ENCODE data around the gene EVI2A.

EVI2A gene

DNA sequence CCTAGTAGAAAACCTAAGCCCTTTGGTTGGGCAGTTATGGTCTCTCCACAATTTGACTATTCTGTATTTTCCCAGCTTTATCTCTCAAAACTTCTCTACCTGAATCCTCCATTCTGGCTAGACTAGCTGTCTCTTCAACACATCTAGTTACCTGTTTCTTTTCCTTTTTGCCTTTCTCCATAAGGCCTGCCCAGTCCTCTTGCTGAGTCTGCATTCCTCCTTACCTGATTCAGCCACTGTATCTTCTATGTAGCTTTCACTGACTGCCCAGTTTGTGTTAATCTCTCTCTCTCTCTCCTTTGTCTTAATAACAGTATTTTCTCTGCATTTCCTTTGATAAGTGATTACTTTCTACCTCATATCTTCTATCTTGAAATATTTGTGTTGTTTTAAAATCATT is 2.1 kb upstream of the EVI2A start:
- POLR2A ChIA-PET, result no interaction called here
- TF ChIP-seq, protein P1, sequence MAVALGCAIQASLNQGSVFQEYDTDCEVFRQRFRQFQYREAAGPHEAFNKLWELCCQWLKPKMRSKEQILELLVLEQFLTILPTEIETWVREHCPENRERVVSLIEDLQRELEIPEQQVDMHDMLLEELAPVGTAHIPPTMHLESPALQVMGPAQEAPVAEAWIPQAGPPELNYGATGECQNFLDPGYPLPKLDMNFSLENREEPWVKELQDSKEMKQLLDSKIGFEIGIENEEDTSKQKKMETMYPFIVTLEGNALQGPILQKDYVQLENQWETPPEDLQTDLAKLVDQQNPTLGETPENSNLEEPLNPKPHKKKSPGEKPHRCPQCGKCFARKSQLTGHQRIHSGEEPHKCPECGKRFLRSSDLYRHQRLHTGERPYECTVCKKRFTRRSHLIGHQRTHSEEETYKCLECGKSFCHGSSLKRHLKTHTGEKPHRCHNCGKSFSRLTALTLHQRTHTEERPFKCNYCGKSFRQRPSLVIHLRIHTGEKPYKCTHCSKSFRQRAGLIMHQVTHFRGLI (tag by site-specific recombination; IDR thresholded peaks at IDR 0.05), result no peak
- TF ChIP-seq ZNF514 (tag by site-specific recombination; IDR thresholded peaks at IDR 0.05) (no peak), GLI4 (tag by site-specific recombination; IDR thresholded peaks at IDR 0.05) (no peak), RBAK (tag by site-specific recombination; IDR thresholded peaks at IDR 0.05) (no peak), ZNF426 (tag by site-specific recombination; IDR thresholded peaks at IDR 0.05) (no peak), ZNF274 (IDR thresholded peaks at IDR 0.05; ENCODE audit: low read length) (no peak), ZNF274 (tag by site-specific recombination; IDR thresholded peaks at IDR 0.05; ENCODE audit: borderline replicate concordance) (no peak), ZNF211 (tag by site-specific recombination; IDR thresholded peaks at IDR 0.05; ENCODE audit: low read depth) (no peak), ZNF133 (tag by site-specific recombination; IDR thresholded peaks at IDR 0.05) (no peak), GLI2 (tag by site-specific recombination; IDR thresholded peaks at IDR 0.05; ENCODE audit: borderline replicate concordance, low read depth) (no peak), ZNF112 (tag by site-specific recombination; IDR thresholded peaks at IDR 0.05) (no peak), ZBTB17 (tag by site-specific recombination; IDR thresholded peaks at IDR 0.05) (no peak), ZNF391 (tag by site-specific recombination; IDR thresholded peaks at IDR 0.05; ENCODE audit: borderline replicate concordance, low read depth) (no peak), SETDB1 (IDR thresholded peaks at IDR 0.05; ENCODE audit: insufficient read length, low read length) (no peak), ZBTB7A (tag by site-specific recombination; IDR thresholded peaks at IDR 0.05; ENCODE audit: low read depth) (no peak)
- TF ChIP-seq, protein P2, sequence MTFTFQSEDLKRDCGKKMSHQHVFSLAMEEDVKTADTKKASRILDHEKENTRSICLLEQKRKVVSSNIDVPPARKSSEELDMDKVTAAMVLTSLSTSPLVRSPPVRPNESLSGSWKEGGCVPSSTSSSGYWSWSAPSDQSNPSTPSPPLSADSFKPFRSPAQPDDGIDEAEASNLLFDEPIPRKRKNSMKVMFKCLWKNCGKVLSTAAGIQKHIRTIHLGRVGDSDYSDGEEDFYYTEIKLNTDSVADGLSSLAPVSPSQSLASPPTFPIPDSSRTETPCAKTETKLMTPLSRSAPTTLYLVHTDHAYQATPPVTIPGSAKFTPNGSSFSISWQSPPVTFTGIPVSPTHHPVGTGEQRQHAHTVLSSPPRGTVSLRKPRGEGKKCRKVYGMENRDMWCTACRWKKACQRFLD (tag by site-specific recombination; IDR thresholded peaks at IDR 0.05), result no peak
- Histone ChIP-seq H3K4me3 (ENCODE audit: low read depth, low read length) (no peak overlapping the region), H3K27ac (ENCODE audit: extremely low read depth, low read depth, low read length) (no peak overlapping the region), H3K9me3 (ENCODE audit: control insufficient read depth, insufficient read depth, low read depth, low read length) (no peaks in the 10 kb centered on the region), H3K4me1 (ENCODE audit: control insufficient read depth, insufficient read depth, low read length) (peaks cover 2% of the 10 kb centered on the region; the same call in 1 of the 2 replicates), H3K36me3 (ENCODE audit: control insufficient read depth in 2 of 2, insufficient read depth in 1 of 2, low read length in 2 of 2) (peaks cover 3 to 23% of the 10 kb centered on the region in 2 experiments; a peak in 2 of 3 replicates)
- CTCF ChIA-PET, result no interaction called here

DNA sequence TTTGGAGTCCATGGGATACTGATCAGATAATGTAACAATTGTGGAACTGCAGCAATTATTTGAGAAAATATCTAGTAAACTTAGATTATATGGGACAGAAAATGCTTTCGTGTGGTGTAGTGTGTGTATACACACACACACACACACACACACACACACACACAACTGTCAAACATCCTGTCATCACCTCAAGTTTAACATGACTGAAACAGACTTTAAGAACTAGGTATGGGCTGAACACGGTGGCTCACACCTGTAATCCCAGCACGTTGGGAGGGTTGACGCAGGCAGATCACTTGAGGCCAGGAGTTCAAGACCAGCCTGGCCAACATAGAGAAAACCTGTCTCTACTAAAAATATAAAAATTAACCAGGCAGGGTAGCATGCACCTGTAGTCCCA is 544 bp upstream of the EVI2A start:
- POLR2A ChIA-PET, result no interaction called here
- peaks cover 3 to 12% of the 10 kb centered on the region in 2 experiments; a peak in 2 of 3 replicates for H3K36me3 ChIP-seq (ENCODE audit: control insufficient read depth in 2 of 2, insufficient read depth in 1 of 2, low read length in 2 of 2)
- H3K9me3 ChIP-seq (ENCODE audit: control insufficient read depth, insufficient read depth, low read depth, low read length), result no peaks in the 10 kb centered on the region
- TF ChIP-seq ZNF155 (tag by site-specific recombination; IDR thresholded peaks at IDR 0.05) (no peak), ZNF114 (tag by site-specific recombination; IDR thresholded peaks at IDR 0.05) (no peak), GLIS2 (tag by site-specific recombination; IDR thresholded peaks at IDR 0.05) (no peak), ZNF776 (tag by site-specific recombination; IDR thresholded peaks at IDR 0.05; ENCODE audit: borderline replicate concordance) (no peak), ZNF341 (tag by site-specific recombination; IDR thresholded peaks at IDR 0.05; ENCODE audit: low read depth) (no peak), ZNF701 (tag by site-specific recombination; IDR thresholded peaks at IDR 0.05) (no peak), ZNF600 (tag by site-specific recombination; IDR thresholded peaks at IDR 0.05) (no peak), ZNF133 (tag by site-specific recombination; IDR thresholded peaks at IDR 0.05) (no peak), ZNF19 (tag by site-specific recombination; IDR thresholded peaks at IDR 0.05; ENCODE audit: low read depth) (no peak), ZNF324 (tag by site-specific recombination; IDR thresholded peaks at IDR 0.05) (no peak), ZNF121 (tag by site-specific recombination; IDR thresholded peaks at IDR 0.05) (no peak), BCL11B (tag by site-specific recombination; IDR thresholded peaks at IDR 0.05; ENCODE audit: low read depth) (no peak), ZNF549 (tag by site-specific recombination; IDR thresholded peaks at IDR 0.05) (no peak), ZEB2 (tag by site-specific recombination; IDR thresholded peaks at IDR 0.05) (no peak), ZNF521 (tag by site-specific recombination; IDR thresholded peaks at IDR 0.05) (no peak)
- TF ChIP-seq, protein P3, sequence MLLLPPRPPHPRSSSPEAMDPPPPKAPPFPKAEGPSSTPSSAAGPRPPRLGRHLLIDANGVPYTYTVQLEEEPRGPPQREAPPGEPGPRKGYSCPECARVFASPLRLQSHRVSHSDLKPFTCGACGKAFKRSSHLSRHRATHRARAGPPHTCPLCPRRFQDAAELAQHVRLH (tag by site-specific recombination; IDR thresholded peaks at IDR 0.05), result no peak
- TF ChIP-seq, protein P4, sequence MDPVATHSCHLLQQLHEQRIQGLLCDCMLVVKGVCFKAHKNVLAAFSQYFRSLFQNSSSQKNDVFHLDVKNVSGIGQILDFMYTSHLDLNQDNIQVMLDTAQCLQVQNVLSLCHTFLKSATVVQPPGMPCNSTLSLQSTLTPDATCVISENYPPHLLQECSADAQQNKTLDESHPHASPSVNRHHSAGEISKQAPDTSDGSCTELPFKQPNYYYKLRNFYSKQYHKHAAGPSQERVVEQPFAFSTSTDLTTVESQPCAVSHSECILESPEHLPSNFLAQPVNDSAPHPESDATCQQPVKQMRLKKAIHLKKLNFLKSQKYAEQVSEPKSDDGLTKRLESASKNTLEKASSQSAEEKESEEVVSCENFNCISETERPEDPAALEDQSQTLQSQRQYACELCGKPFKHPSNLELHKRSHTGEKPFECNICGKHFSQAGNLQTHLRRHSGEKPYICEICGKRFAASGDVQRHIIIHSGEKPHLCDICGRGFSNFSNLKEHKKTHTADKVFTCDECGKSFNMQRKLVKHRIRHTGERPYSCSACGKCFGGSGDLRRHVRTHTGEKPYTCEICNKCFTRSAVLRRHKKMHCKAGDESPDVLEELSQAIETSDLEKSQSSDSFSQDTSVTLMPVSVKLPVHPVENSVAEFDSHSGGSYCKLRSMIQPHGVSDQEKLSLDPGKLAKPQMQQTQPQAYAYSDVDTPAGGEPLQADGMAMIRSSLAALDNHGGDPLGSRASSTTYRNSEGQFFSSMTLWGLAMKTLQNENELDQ (tag by site-specific recombination; IDR thresholded peaks at IDR 0.05; ENCODE audit: low read depth), result no peak
- no peak overlapping the region for H3K4me3 ChIP-seq (ENCODE audit: low read depth, low read length)
- H3K4me1 ChIP-seq (ENCODE audit: control insufficient read depth, insufficient read depth, low read length), result peaks cover 5% of the 10 kb centered on the region; the same call in 1 of the 2 replicates
- CTCF ChIA-PET, result no interaction called here
- H3K27ac ChIP-seq (ENCODE audit: extremely low read depth, low read depth, low read length), result no peak overlapping the region

Measured in HEK293 (cell line).